KOPT-K1 (cell line): ENCODE data around the gene GRK6.

Experiments
- H3K27ac ChIP-seq: fragments of 200-600 bp; sonication (generic); 2 replicates; pipeline ENCODE4 v1.5.1; 2016; ENCODE audit warnings: antibody characterized with exemption, mild to moderate bottlenecking, low read depth, low read length; ENCODE audit not compliant: poor library complexity, severe bottlenecking
- H3K36me3 ChIP-seq: fragments of 200-600 bp; sonication (generic); 2 replicates; pipeline ENCODE4 v1.5.1; 2017; ENCODE audit warnings: antibody characterized with exemption, mild to moderate bottlenecking, low read length, moderate library complexity; ENCODE audit not compliant: insufficient read depth
- H3K9me3 ChIP-seq: fragments of 200-600 bp; sonication (generic); 2 replicates; pipeline ENCODE4 v1.5.1; 2017; ENCODE audit warnings: antibody characterized with exemption, low read length, mild to moderate bottlenecking; ENCODE audit not compliant: insufficient read depth, poor library complexity, severe bottlenecking

GRK6 gene

GRCh38 chr5:177426566-177427210, at the start of gene GRK6:
TSS of gene GRK6 (plus strand) at chr5:177426676. CDS start at chr5:177426846, 170 bp downstream.
- H3K36me3 ChIP-seq: peaks cover 17% of the 10 kb centered on the region; the same call in 1 of the 2 replicates
- no peaks in the 10 kb centered on the region for H3K9me3 ChIP-seq
- peak within 1 kb of the TSS; percentile 89 for H3K27ac ChIP-seq

GRCh38 chr5:177377851-177378776, 48.4 kb upstream of the GRK6 start:
- Histone ChIP-seq H3K9me3 (no peaks in the 10 kb centered on the region), H3K27ac (no peak overlapping the region)

GRCh38 chr5:177378884-177379883, 47.3 kb upstream of the GRK6 start:
- Histone ChIP-seq H3K36me3 (no peaks in the 10 kb centered on the region), H3K9me3 (no peaks in the 10 kb centered on the region), H3K27ac (no peak overlapping the region)

More at GRCh38 chr5:177377851-177378776, 48.4 kb upstream of the GRK6 start:
- H3K36me3 ChIP-seq: peaks cover 10% of the 10 kb centered on the region; the same call in 1 of the 2 replicates

- Histone ChIP-seq H3K9me3 (no peaks in the 10 kb centered on the region), H3K27ac (no peak overlapping the region), H3K36me3 (no peaks in the 10 kb centered on the region)
Observed at GRCh38 chr5:177380805-177381126, 45.7 kb upstream of the GRK6 start.

GRCh38 chr5:177382423-177383029, 44.0 kb upstream of the GRK6 start:
- H3K36me3 ChIP-seq: no peaks in the 10 kb centered on the region
- H3K9me3 ChIP-seq: no peaks in the 10 kb centered on the region
- H3K27ac ChIP-seq: no peak overlapping the region

GRCh38 chr5:177383181-177383580, 43.3 kb upstream of the GRK6 start:
- H3K27ac ChIP-seq: no peak overlapping the region
- no peaks in the 10 kb centered on the region for H3K36me3 ChIP-seq
- no peaks in the 10 kb centered on the region for H3K9me3 ChIP-seq

GRCh38 chr5:177384134-177384533, 42.3 kb upstream of the GRK6 start, which contains the start of gene SLC34A1:
TSS of gene SLC34A1 (plus strand) at chr5:177384434. CDS start at chr5:177385742, 1,308 bp downstream.
- H3K9me3 ChIP-seq: no peaks in the 10 kb centered on the region
- H3K36me3 ChIP-seq: no peaks in the 10 kb centered on the region
- H3K27ac ChIP-seq: no peak within 1 kb of the TSS

- Histone ChIP-seq H3K9me3 (no peaks in the 10 kb centered on the region), H3K36me3 (no peaks in the 10 kb centered on the region), H3K27ac (no peak overlapping the region)
Observed at GRCh38 chr5:177385720-177386119, 40.8 kb upstream of the GRK6 start.

- Histone ChIP-seq H3K27ac (no peak overlapping the region), H3K9me3 (no peaks in the 10 kb centered on the region), H3K36me3 (no peaks in the 10 kb centered on the region)
Observed at GRCh38 chr5:177386542-177386941, 39.9 kb upstream of the GRK6 start.

GRCh38 chr5:177387405-177387804, 39.1 kb upstream of the GRK6 start:
- Histone ChIP-seq H3K36me3 (no peaks in the 10 kb centered on the region), H3K9me3 (no peaks in the 10 kb centered on the region), H3K27ac (no peak overlapping the region)

GRCh38 chr5:177388521-177389052, 37.9 kb upstream of the GRK6 start:
- Histone ChIP-seq H3K27ac (no peak overlapping the region), H3K36me3 (no peaks in the 10 kb centered on the region), H3K9me3 (no peaks in the 10 kb centered on the region)

- no peaks in the 10 kb centered on the region for H3K36me3 ChIP-seq
- no peaks in the 10 kb centered on the region for H3K9me3 ChIP-seq
- no peak overlapping the region for H3K27ac ChIP-seq
Observed at GRCh38 chr5:177389241-177390169, 37.0 kb upstream of the GRK6 start.
